Measurements from ENCODE around the gene HRCT1. TPM values are rescaled to one million over a fixed set of nuclear protein-coding genes. Genes with fewer than 3 reads are reported as not detected.

The HRCT1 gene
- total and polyA plus RNA-seq, 12 donors, result 0.35 to 5.9 (median 1.7) TPM; not detected in 3

DNA sequence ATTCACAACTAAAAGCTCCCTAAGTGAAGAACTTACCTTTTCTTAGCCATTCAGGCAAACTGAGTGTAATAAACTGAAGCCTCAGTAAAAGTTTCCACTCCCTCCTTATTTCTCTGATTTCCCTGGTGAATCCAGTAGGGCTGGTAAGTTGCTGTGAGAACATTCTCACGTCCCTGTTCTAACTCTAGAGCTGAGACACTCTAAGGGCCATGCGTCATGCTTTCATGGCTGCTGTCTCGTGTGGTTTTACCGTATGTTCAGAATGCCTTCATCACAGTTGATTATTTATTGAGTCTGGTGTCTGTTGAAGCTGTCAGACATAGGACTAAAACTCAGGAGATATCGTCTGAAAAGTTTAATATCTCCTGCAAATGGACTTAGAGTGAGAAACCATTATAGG, 50.6 kb downstream of the HRCT1 start:
- H3K4me3 ChIP-seq, result no peak overlapping the region
- TF ChIP-seq POLR2A (IDR thresholded peaks at IDR 0.05) (no peak), CTCF (IDR thresholded peaks at IDR 0.05) (no peak)
- H3K27ac ChIP-seq, result no peak overlapping the region
- DNase-seq, result no peak
- WGBS, 4 donors, result 69 to 81% (median 74%) methylated on average over 5 of the region's 5 CpGs
- H3K27me3 ChIP-seq, result peaks cover 3% of the 10 kb centered on the region
- intact Hi-C loops (cut with DNase I), result loop anchor here in 1 of 2 donors (5.0 kb wide), 1 partner anchor 61 kb away; no protein-coding TSS in a partner anchor
- H3K36me3 ChIP-seq (replicated peaks in 1 of 2), result no peaks in the 10 kb centered on the region
- H3K9me3 ChIP-seq (replicated peaks in 1 of 3), result no peaks in the 10 kb centered on the region
- H3K4me1 ChIP-seq (replicated peaks in 1 of 2), result no peaks in the 10 kb centered on the region

Other genes with a start within 250 kb of the HRCT1 start
- gene RMRP, start 248.2 kb upstream of the HRCT1 start, total RNA-seq, result over 10,000 TPM in 5 of 9 donors, 1,000 to 10,000 TPM in 3, 100 to 1,000 TPM in 1; 885 to 23,366 (median 10,611) TPM
- gene RMRP, start 248.2 kb upstream of the HRCT1 start, polyA plus RNA-seq, result 1,000 to 10,000 TPM in 2 of 3 donors, not detected in 1; 1,807 to 2,186 TPM
- 10 to 100 TPM; 27.9 to 55.0 (median 39.6) TPM for gene CCDC107, start 247.9 kb upstream of the HRCT1 start, total RNA-seq
- gene CCDC107, start 247.9 kb upstream of the HRCT1 start, polyA plus RNA-seq, result 100 to 1,000 TPM in 2 of 3 donors, 10 to 100 TPM in 1; 53.6 to 198 (median 169) TPM
- gene ARHGEF39, start 241.0 kb upstream of the HRCT1 start, total RNA-seq, result 10 to 100 TPM in 1 of 9 donors, 1 to 10 TPM in 3, under 1 TPM in 5; 0.42 to 18.4 (median 0.96) TPM
- gene ARHGEF39, start 241.0 kb upstream of the HRCT1 start, polyA plus RNA-seq, result 1 to 10 TPM; 1.2 to 4.0 (median 1.5) TPM
- gene CA9, start 232.3 kb upstream of the HRCT1 start, total RNA-seq, result 10 to 100 TPM in 1 of 9 donors, 1 to 10 TPM in 5, under 1 TPM in 3; 0.28 to 13.7 (median 2.0) TPM
- gene CA9, start 232.3 kb upstream of the HRCT1 start, polyA plus RNA-seq, result 1 to 10 TPM in 2 of 3 donors, under 1 TPM in 1; 0.31 to 1.4 (median 1.3) TPM
- 100 to 1,000 TPM; 188 to 654 (median 368) TPM for gene TPM2, start 216.3 kb upstream of the HRCT1 start, total RNA-seq
- gene TPM2, start 216.3 kb upstream of the HRCT1 start, polyA plus RNA-seq, result 1,000 to 10,000 TPM in 2 of 3 donors, 100 to 1,000 TPM in 1; 462 to 1,472 (median 1,350) TPM
- gene TLN1, start 174.0 kb upstream of the HRCT1 start, total RNA-seq, result 100 to 1,000 TPM; 157 to 565 (median 372) TPM
- 100 to 1,000 TPM; 165 to 232 (median 178) TPM for gene TLN1, start 174.0 kb upstream of the HRCT1 start, polyA plus RNA-seq
- 100 to 1,000 TPM in 1 of 9 donors, 10 to 100 TPM in 8; 47.0 to 142 (median 60.3) TPM for gene CREB3, start 173.5 kb upstream of the HRCT1 start, total RNA-seq
- 100 to 1,000 TPM in 1 of 3 donors, 10 to 100 TPM in 2; 47.6 to 113 (median 52.0) TPM for gene CREB3, start 173.5 kb upstream of the HRCT1 start, polyA plus RNA-seq
- gene GBA2, start 157.0 kb upstream of the HRCT1 start, total RNA-seq, result 10 to 100 TPM; 28.5 to 74.5 (median 52.4) TPM
- gene GBA2, start 157.0 kb upstream of the HRCT1 start, polyA plus RNA-seq, result 10 to 100 TPM; 42.4 to 84.8 (median 79.0) TPM
- 10 to 100 TPM; 17.1 to 41.2 (median 23.3) TPM for gene RGP1, start 156.9 kb upstream of the HRCT1 start, total RNA-seq
- gene RGP1, start 156.9 kb upstream of the HRCT1 start, polyA plus RNA-seq, result 10 to 100 TPM in 2 of 3 donors, 1 to 10 TPM in 1; 6.4 to 24.7 (median 13.5) TPM
- gene MSMP, start 151.9 kb upstream of the HRCT1 start, total RNA-seq, result 1 to 10 TPM in 2 of 9 donors, not detected in 7; 1.1 to 2.0 TPM
- gene MSMP, start 151.9 kb upstream of the HRCT1 start, polyA plus RNA-seq, result 1 to 10 TPM in 1 of 3 donors, under 1 TPM in 1, not detected in 1; 0.56 to 1.3 TPM
- 10 to 100 TPM in 8 of 9 donors, 1 to 10 TPM in 1; 5.6 to 69.9 (median 21.5) TPM for gene NPR2, start 114.6 kb upstream of the HRCT1 start, total RNA-seq
- gene NPR2, start 114.6 kb upstream of the HRCT1 start, polyA plus RNA-seq, result 10 to 100 TPM; 13.5 to 46.4 (median 39.0) TPM
- gene SPAG8, start 93.9 kb upstream of the HRCT1 start, total RNA-seq, result 1 to 10 TPM in 8 of 9 donors, under 1 TPM in 1; 0.98 to 3.6 (median 2.3) TPM
- gene SPAG8, start 93.9 kb upstream of the HRCT1 start, polyA plus RNA-seq, result 1 to 10 TPM; 1.2 to 9.2 (median 4.2) TPM
- 10 to 100 TPM; 27.6 to 99.6 (median 78.7) TPM for gene HINT2, start 91.2 kb upstream of the HRCT1 start, total RNA-seq
- gene HINT2, start 91.2 kb upstream of the HRCT1 start, polyA plus RNA-seq, result 100 to 1,000 TPM in 2 of 3 donors, 10 to 100 TPM in 1; 83.5 to 199 (median 119) TPM
- gene FAM221B, start 77.5 kb upstream of the HRCT1 start, total RNA-seq, result under 1 TPM in 1 of 9 donors, not detected in 8; 0.22 TPM
- gene FAM221B, start 77.5 kb upstream of the HRCT1 start, polyA plus RNA-seq, result under 1 TPM in 2 of 3 donors, not detected in 1; 0.07 to 0.16 TPM
- gene TMEM8B, start 77.0 kb upstream of the HRCT1 start, total RNA-seq, result 10 to 100 TPM in 7 of 9 donors, 1 to 10 TPM in 2; 5.5 to 43.6 (median 17.5) TPM
- 10 to 100 TPM; 13.3 to 33.3 (median 23.2) TPM for gene TMEM8B, start 77.0 kb upstream of the HRCT1 start, polyA plus RNA-seq
- gene OR13J1, start 35.8 kb upstream of the HRCT1 start, total RNA-seq, result not detected
- not detected for gene OR13J1, start 35.8 kb upstream of the HRCT1 start, polyA plus RNA-seq
- 1 to 10 TPM in 7 of 9 donors, under 1 TPM in 2; 0.54 to 3.6 (median 2.0) TPM for gene SPAAR, start 3.3 kb downstream of the HRCT1 start, total RNA-seq
- gene SPAAR, start 3.3 kb downstream of the HRCT1 start, polyA plus RNA-seq, result 1 to 10 TPM; 2.0 to 3.3 (median 2.6) TPM
- gene OR2S2, start 52.0 kb downstream of the HRCT1 start, total RNA-seq, result not detected
- not detected for gene OR2S2, start 52.0 kb downstream of the HRCT1 start, polyA plus RNA-seq
- 10 to 100 TPM in 5 of 9 donors, 1 to 10 TPM in 4; 6.7 to 15.8 (median 11.0) TPM for gene RECK, start 130.7 kb downstream of the HRCT1 start, total RNA-seq
- gene RECK, start 130.7 kb downstream of the HRCT1 start, polyA plus RNA-seq, result 1 to 10 TPM; 4.1 to 9.4 (median 5.8) TPM
- 10 to 100 TPM; 20.8 to 56.3 (median 33.8) TPM for gene GLIPR2, start 230.5 kb downstream of the HRCT1 start, total RNA-seq
- gene GLIPR2, start 230.5 kb downstream of the HRCT1 start, polyA plus RNA-seq, result 10 to 100 TPM; 16.1 to 35.2 (median 24.3) TPM

Data from adrenal gland (tissue), 12 donors.